ENCODE results near the gene RAC3.

- no peak for TF ChIP-seq BCLAF1 (IDR thresholded peaks at IDR 0.05; ENCODE audit: borderline replicate concordance in 1 of 2, control insufficient read depth in 1 of 2, low read depth in 2 of 2, low read length in 1 of 2)
- no peak for TF ChIP-seq ZNF431 (CRISPR knock-in tag; IDR thresholded peaks at IDR 0.05)
- TF ChIP-seq ETS2 (tag; IDR thresholded peaks at IDR 0.05; ENCODE audit: borderline replicate concordance, poor library complexity, severe bottlenecking), result no peak
- no peak for TF ChIP-seq AFF4 (CRISPR knock-in tag; IDR thresholded peaks at IDR 0.05)
- TF ChIP-seq CTCF (IDR thresholded peaks at IDR 0.05 in 2 of 3, conservative IDR thresholded peaks at IDR 0.05 in 1 of 3; ENCODE audit: insufficient read depth in 2 of 3, low read depth in 1 of 3, low read length in 3 of 3), result no peak
- TF ChIP-seq ETV6 (IDR thresholded peaks at IDR 0.05; ENCODE audit: borderline replicate concordance in 1 of 2, low read depth in 2 of 2, low read length in 1 of 2), result no peak
- TF ChIP-seq ETV6 (CRISPR knock-in tag; IDR thresholded peaks at IDR 0.05; ENCODE audit: borderline replicate concordance), result no peak
- no peak for TF ChIP-seq TGIF2 (CRISPR knock-in tag; IDR thresholded peaks at IDR 0.05)
- TF ChIP-seq EZH2 (IDR thresholded peaks at IDR 0.05; ENCODE audit: borderline replicate concordance, low read depth, low read length), result no peak
- TF ChIP-seq ZBTB11 (CRISPR knock-in tag; IDR thresholded peaks at IDR 0.05), result no peak
- TF ChIP-seq SREBF2 (CRISPR knock-in tag; IDR thresholded peaks at IDR 0.05), result no peak
- TF ChIP-seq MAFK (IDR thresholded peaks at IDR 0.05; ENCODE audit: low read length), result no peak
- TF ChIP-seq SMARCA4 (IDR thresholded peaks at IDR 0.05), result no peak
- no peak for TF ChIP-seq MCM3 (IDR thresholded peaks at IDR 0.05)
Measured at GRCh38 chr17:82036634-82037091, 5.2 kb downstream of the RAC3 start.

Data from K562 (cell line).